ENCODE results near the gene EEFSEC. TPM values are rescaled to one million over a fixed set of nuclear protein-coding genes. Genes with fewer than 3 reads are reported as not detected.

Gene EEFSEC
- total RNA-seq, 1 donor: 3.0 TPM

GRCh38 chr3:128293930-128294329 lies 140.6 kb downstream of the EEFSEC start:
- no peak overlapping the region for H3K4me3 ChIP-seq (ENCODE audit: low read depth, low read length)
- no peak for DNase-seq (ENCODE audit: low read depth)
- no peak for TF ChIP-seq CTCF (IDR thresholded peaks at IDR 0.05; ENCODE audit: insufficient read depth, low read depth, low read length)

DNA sequence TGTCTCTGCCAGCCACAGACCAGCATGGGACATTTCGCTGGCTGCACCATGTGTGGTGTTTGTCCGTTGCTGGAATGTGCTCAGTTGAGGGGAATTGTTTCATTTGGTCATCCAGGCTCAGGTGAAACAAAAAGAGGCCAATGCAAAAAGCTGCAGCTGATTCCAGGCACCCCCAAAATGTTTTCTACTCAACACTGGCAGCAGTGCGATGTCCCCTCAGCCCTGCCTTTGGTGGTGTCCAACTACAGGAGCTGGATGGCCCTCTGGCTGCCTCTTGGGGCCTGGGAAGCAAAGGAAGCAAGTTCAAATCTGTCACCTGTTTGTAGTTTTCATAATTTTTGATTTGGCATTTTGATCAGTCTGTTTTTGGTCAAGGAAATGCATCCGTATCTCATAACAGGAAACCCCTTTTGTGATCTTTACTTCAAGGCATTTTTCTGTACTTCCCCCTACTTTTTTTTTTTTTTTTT lies 141.8 kb downstream of the EEFSEC start:
- no peak for TF ChIP-seq CTCF (IDR thresholded peaks at IDR 0.05; ENCODE audit: insufficient read depth, low read depth, low read length)
- H3K4me3 ChIP-seq (ENCODE audit: low read depth, low read length): no peak overlapping the region
- DNase-seq (ENCODE audit: low read depth): no peak

GRCh38 chr3:128296469-128297251 lies 143.4 kb downstream of the EEFSEC start:
- no peak for DNase-seq (ENCODE audit: low read depth)
- TF ChIP-seq CTCF (IDR thresholded peaks at IDR 0.05; ENCODE audit: insufficient read depth, low read depth, low read length): no peak

GRCh38 chr3:128297401-128298138 lies 144.3 kb downstream of the EEFSEC start:
- no peak overlapping the region for H3K4me3 ChIP-seq (ENCODE audit: low read depth, low read length)
- peak; percentile 36 for DNase-seq (ENCODE audit: low read depth)
- no peak for TF ChIP-seq CTCF (IDR thresholded peaks at IDR 0.05; ENCODE audit: insufficient read depth, low read depth, low read length)

More at GRCh38 chr3:128296469-128297251, 143.4 kb downstream of the EEFSEC start:
- H3K4me3 ChIP-seq (ENCODE audit: low read depth, low read length): no peak overlapping the region

- TF ChIP-seq CTCF (IDR thresholded peaks at IDR 0.05; ENCODE audit: insufficient read depth, low read depth, low read length): no peak
- DNase-seq (ENCODE audit: low read depth): no peak
- no peak overlapping the region for H3K4me3 ChIP-seq (ENCODE audit: low read depth, low read length)
These were observed 148.1 kb downstream of the EEFSEC start for GRCh38 chr3:128301186-128302023.

GRCh38 chr3:128306481-128306880 lies 153.2 kb downstream of the EEFSEC start:
- no peak for DNase-seq (ENCODE audit: low read depth)
- no peak overlapping the region for H3K4me3 ChIP-seq (ENCODE audit: low read depth, low read length)
- TF ChIP-seq CTCF (IDR thresholded peaks at IDR 0.05; ENCODE audit: insufficient read depth, low read depth, low read length): no peak

All from fibroblast of villous mesenchyme (primary cell).